Measurements from ENCODE around the gene TP53AIP1. TPM values are rescaled to one million over a fixed set of nuclear protein-coding genes. Genes with fewer than 3 reads are reported as not detected.

The TP53AIP1 gene
- total and polyA plus RNA-seq, 2 experiments from 2014 or later: 0.07 TPM; not detected in 1

GRCh38 chr11:128889657-128890213 lies 52.9 kb downstream of the TP53AIP1 start:
- Histone ChIP-seq H3K36me3 (ENCODE audit: insufficient read depth) (no peaks in the 10 kb centered on the region; the same call in 1 of the 2 replicates), H3K4me2 (peak overlapping the region; percentile 93), H3K4me3 (peak overlapping the region; percentile 73), H2AFZ (no peak overlapping the region; the same call in 1 of the 2 replicates), H3K79me2 (replicated peaks; ENCODE audit: insufficient read depth) (no peaks in the 10 kb centered on the region), H4K20me1 (replicated peaks; ENCODE audit: insufficient read depth) (peaks cover 16% of the 10 kb centered on the region; the same call in 1 of the 2 replicates), H3K9me2 (ENCODE audit: insufficient read depth) (no peaks in the 10 kb centered on the region), H3K27ac (ENCODE audit: low read depth) (no peak overlapping the region), H3K27me3 (ENCODE audit: insufficient read depth) (peaks cover 94% of the 10 kb centered on the region), H3K4me1 (ENCODE audit: insufficient read depth) (peaks cover 29% of the 10 kb centered on the region), H3F3A (replicated peaks; ENCODE audit: low read depth) (peaks cover 3% of the 10 kb centered on the region; the same call in 1 of the 2 replicates)
- Mint-ChIP-seq H3K27ac (no peak overlapping the region), H3K27me3 (ENCODE audit: insufficient read depth, low read depth, poor library complexity) (peaks cover 80% of the 10 kb centered on the region), H3K4me1 (peaks cover 50% of the 10 kb centered on the region), H3K4me3 (peak overlapping the region; percentile 83), H3K36me3 (ENCODE audit: low read depth) (no peaks in the 10 kb centered on the region), H3K9me3 (no peaks in the 10 kb centered on the region; the same call in 1 of the 3 replicates)
- no peak for TF ChIP-seq REST (IDR thresholded peaks at IDR 0.05; ENCODE audit: unreplicated experiment)
- TF ChIP-seq EZH2 (IDR thresholded peaks at IDR 0.05; ENCODE audit: low read depth, unreplicated experiment): peak; percentile 9
- no peak for ATAC-seq
- no peak for DNase-seq (ENCODE audit: low spot score)

- Histone ChIP-seq H3K36me3 (ENCODE audit: insufficient read depth) (no peaks in the 10 kb centered on the region; the same call in 1 of the 2 replicates), H3K4me2 (0 out of 2 replicates have a peak overlapping the region, but pooled peaks have one; percentile 37), H3K27me3 (ENCODE audit: insufficient read depth) (peaks cover 79% of the 10 kb centered on the region), H3K27ac (ENCODE audit: low read depth) (no peak overlapping the region), H3K4me3 (no peak overlapping the region), H4K20me1 (replicated peaks; ENCODE audit: insufficient read depth) (peaks cover 16% of the 10 kb centered on the region; the same call in 1 of the 2 replicates), H3K9me2 (ENCODE audit: insufficient read depth) (no peaks in the 10 kb centered on the region), H2AFZ (no peak overlapping the region), H3K4me1 (ENCODE audit: insufficient read depth) (peaks cover 29% of the 10 kb centered on the region), H3K79me2 (replicated peaks; ENCODE audit: insufficient read depth) (no peaks in the 10 kb centered on the region), H3F3A (replicated peaks; ENCODE audit: low read depth) (peaks cover 3% of the 10 kb centered on the region; the same call in 1 of the 2 replicates)
- Mint-ChIP-seq H3K9me3 (no peaks in the 10 kb centered on the region; the same call in 1 of the 3 replicates), H3K27ac (no peak overlapping the region), H3K36me3 (ENCODE audit: low read depth) (no peaks in the 10 kb centered on the region), H3K4me1 (peaks cover 47% of the 10 kb centered on the region), H3K4me3 (no peak overlapping the region; the same call in 2 of the 3 replicates), H3K27me3 (ENCODE audit: insufficient read depth, low read depth, poor library complexity) (peaks cover 73% of the 10 kb centered on the region)
- peak; percentile 83 for DNase-seq (ENCODE audit: low spot score)
- ATAC-seq: peak; percentile 38
- TF ChIP-seq ZNF114 (CRISPR knock-in tag; IDR thresholded peaks at IDR 0.05) (no peak), JUNB (IDR thresholded peaks at IDR 0.05; ENCODE audit: unreplicated experiment) (no peak), STAT1 (IDR thresholded peaks at IDR 0.05; ENCODE audit: unreplicated experiment) (no peak), CTCF (conservative IDR thresholded peaks at IDR 0.05; ENCODE audit: low read depth in 2 of 2) (peak; percentile 42 to 51), EZH2 (IDR thresholded peaks at IDR 0.05; ENCODE audit: low read depth, unreplicated experiment) (peak; percentile 32)
Observed at GRCh38 chr11:128888034-128888985, 54.4 kb downstream of the TP53AIP1 start.

All from GM23338 (cell line).